Kidney (tissue), 14 donors: ENCODE measurements around the gene KLHDC7B. TPM values are rescaled to one million over a fixed set of nuclear protein-coding genes. Genes with fewer than 3 reads are reported as not detected.
A peak's percentile ranks its signal among the peaks of the same experiment; 100 is the strongest.

Experiments used
- DNase-seq, 5 donors: peaks; one replicate each; pipeline ENCODE4 v3.0.0-alpha.2; 2013 to 2020
- FAIRE-seq: peaks from 2 replicates; lab custom pipeline; 2012; peaks lifted over from hg19 to GRCh38; lab: Jason Lieb, UNC
- H3K27ac ChIP-seq, 2 donors: one replicate each; pipeline ENCODE4 v1.7.0; 2013; ENCODE audit warnings: low read depth in 2 of 2, low read length in 2 of 2, inconsistent platforms in 1 of 2
- H3K27me3 ChIP-seq: one replicate; pipeline ENCODE4 v1.7.1; 2013; ENCODE audit warnings: low read length, inconsistent platforms; ENCODE audit not compliant: control insufficient read depth, insufficient read depth
- H3K36me3 ChIP-seq, 3 donors: one replicate each; pipeline versions ENCODE4 v1.7.0 to v1.7.1; 2013; ENCODE audit warnings: low read length in 3 of 3, control low read depth in 1 of 3, inconsistent platforms in 1 of 3; ENCODE audit not compliant: insufficient read depth in 3 of 3, control insufficient read depth in 2 of 3
- H3K4me1 ChIP-seq, 3 donors: one replicate each; pipeline versions ENCODE4 v1.7.0 to v1.7.1; 2013; ENCODE audit warnings: low read length in 3 of 3, inconsistent platforms in 1 of 3, low read depth in 1 of 3; ENCODE audit not compliant: control insufficient read depth in 2 of 3, insufficient read depth in 2 of 3
- H3K4me3 ChIP-seq, 3 donors: one replicate each; pipeline versions ENCODE4 v1.7.0 to v1.8.1; 2013; ENCODE audit warnings: low read length in 3 of 3, control low read depth in 1 of 3, inconsistent platforms in 1 of 3
- H3K9ac ChIP-seq, 3 donors: one replicate each; pipeline versions ENCODE4 v1.7.0 to v1.7.1; 2013; ENCODE audit warnings: low read length in 3 of 3, control low read depth in 1 of 3, inconsistent platforms in 1 of 3
- H3K9me3 ChIP-seq, 3 donors: one replicate each; pipeline versions ENCODE4 v1.7.0 to v1.7.1; 2013; ENCODE audit warnings: low read length in 3 of 3, control low read depth in 1 of 3, inconsistent platforms in 1 of 3; ENCODE audit not compliant: control insufficient read depth in 2 of 3, insufficient read depth in 1 of 3
- CTCF ChIP-seq: IDR thresholded peaks from 3 replicates; pipeline ENCODE4 v1.5.1; 2012; ENCODE audit warnings: mild to moderate bottlenecking, moderate library complexity, borderline replicate concordance; ENCODE audit not compliant: insufficient read depth; ENCODE audit errors: extremely low read depth
- intact Hi-C: fragments of 100-400 bp; cut with DNase I; formaldehyde crosslinking; loops from one replicate; pipeline ENCODE4 v1.11.1; 2022
- polyA plus RNA-seq: library from polyadenylated mRNA; stranded (reverse); fragments of 350-450 nt; fragmentation: Illumina TruSeq; extraction: RNeasy Lipid Tissue Mini Kit (QIAGEN cat#74804); gene quantifications from one replicate; pipeline ENCODE4 v1.2.3, GENCODE V29; 2014; ENCODE audit warnings: low read depth, low replicate concordance; ENCODE audit not compliant: insufficient read depth
- total RNA-seq: library from RNA; stranded (reverse); fragmentation: NEBNext Ultra II Directional; extraction: Animal tissue kit (Norgen Biotek cat#: 25700); gene quantifications from one replicate; pipeline ENCODE4 v1.2.1, GENCODE V29; 2021
- donor health status: control.
- donor health status: control.
- donor health status: control.
- donor health status: control.
- donor health status: control.
- donor health status: DM: yes; HTN: yes; CAD: no.
- donor health status: Normal renal cell carcinoma (clear cell type).

The KLHDC7B gene
- total and polyA plus RNA-seq, 2 donors from 2014 or later = 1.4 to 16.1 TPM

DNA sequence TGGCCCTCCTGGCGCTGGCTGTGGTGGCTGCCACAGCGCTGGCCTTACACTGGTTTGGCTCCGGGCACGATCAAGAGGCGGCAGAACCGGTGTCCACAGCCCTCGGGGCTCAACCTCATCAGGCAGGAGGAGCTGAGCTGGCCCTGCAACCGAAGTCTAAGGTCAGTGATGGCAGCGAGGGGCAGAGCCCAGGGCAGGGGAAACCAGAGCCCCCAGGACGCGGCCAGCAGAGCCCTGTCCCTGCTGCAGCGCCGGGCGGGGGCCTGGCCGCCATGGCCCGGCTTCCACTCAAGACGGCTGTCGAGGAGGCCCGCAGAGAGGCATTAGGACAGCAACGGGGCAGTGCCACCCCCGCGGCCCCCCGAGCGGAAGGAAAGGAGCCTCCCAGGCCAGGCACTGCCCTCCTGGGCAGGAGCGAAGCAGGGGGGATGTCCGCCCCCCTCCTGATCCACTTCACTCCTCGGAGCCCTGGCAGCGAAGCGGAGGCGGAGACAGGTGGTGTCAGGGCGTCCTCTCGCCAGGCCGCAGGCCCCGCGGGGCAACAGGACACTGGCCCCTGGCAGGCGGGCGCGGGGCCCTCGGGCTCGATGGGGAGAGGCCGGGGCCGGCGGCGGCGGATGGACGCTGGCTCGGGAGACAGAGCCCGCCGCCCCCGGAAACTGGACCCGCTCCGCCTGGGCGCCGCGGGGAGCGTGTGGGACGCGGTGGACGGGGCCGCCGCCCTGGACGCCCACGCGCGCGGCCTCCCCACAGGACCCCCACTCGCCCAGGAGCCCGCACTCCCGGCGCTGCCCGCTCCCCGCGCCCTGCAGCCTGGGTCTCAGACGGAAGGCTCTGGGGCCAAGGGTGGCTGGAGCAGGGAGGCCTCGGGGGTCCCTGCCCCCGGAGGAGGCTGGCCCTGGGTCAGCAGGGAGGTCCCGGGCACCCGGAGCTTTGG is 895 bp downstream of the KLHDC7B start:
- Histone ChIP-seq H3K4me1 (peaks cover 0 to 3% (median 0%) of the 10 kb centered on the region in 3 donors), H3K9ac (no peak overlapping the region), H3K36me3 (no peaks in the 10 kb centered on the region), H3K27ac (no peak overlapping the region), H3K4me3 (no peak overlapping the region), H3K9me3 (no peaks in the 10 kb centered on the region), H3K27me3 (peaks cover 11% of the 10 kb centered on the region)
- DNase-seq (peak in 2 of 5 donors; percentile 50 to 74), FAIRE-seq (no peak)
- intact Hi-C loops = no loop called here
- no peak for TF ChIP-seq CTCF

- no peak overlapping the region for H3K4me3 ChIP-seq
- H3K36me3 ChIP-seq = no peaks in the 10 kb centered on the region
- DNase-seq (peak in 1 of 5 donors; percentile 77), FAIRE-seq (no peak)
- H3K9me3 ChIP-seq = no peaks in the 10 kb centered on the region
- intact Hi-C loops = no loop called here
- no peak for TF ChIP-seq CTCF
- H3K9ac ChIP-seq = no peak overlapping the region
- H3K4me1 ChIP-seq = peaks cover 0 to 3% (median 0%) of the 10 kb centered on the region in 3 donors
- H3K27me3 ChIP-seq = peaks cover 11% of the 10 kb centered on the region
- H3K27ac ChIP-seq = no peak overlapping the region
Observed at GRCh38 chr22:50547263-50547985, 1.7 kb downstream of the KLHDC7B start.

DNA sequence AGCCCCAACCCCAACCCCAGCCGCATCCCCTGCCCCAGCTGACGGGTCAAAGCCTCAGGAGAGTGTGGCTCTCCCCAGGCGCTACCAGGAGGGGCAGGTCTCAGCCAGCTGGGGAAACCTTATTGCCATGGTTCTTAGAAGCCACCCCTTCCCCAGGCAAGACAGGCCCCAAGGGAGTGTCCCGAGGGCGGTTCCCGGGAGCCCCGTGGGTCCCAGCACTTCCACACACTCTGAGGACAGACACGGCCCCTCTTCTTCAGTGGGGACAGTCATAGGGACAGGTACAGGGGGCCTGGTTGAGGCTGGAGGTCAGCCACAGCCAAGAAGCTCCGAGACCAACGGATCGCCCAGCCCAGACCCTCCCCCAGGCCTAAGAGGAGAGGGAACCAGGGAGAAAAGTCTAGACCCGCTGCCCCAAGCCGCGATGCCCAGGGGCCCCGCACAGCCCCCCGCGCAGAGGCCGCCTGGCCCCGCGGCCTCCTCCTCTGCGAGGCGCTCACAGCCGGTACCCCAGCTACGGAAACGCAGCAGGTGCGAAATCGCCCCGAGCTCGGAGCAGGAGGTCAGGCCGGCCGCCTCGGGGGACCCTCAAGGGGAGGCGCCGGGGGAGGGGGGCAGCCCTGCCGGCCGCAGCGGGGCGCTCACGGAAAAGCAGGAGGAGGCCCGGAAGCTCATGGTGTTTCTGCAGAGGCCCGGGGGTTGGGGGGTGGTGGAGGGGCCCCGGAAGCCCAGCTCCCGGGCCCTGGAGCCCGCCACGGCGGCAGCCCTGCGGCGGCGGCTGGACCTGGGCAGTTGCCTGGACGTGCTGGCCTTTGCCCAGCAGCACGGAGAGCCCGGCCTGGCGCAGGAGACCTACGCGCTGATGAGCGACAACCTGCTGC is 2.6 kb downstream of the KLHDC7B start:
- FAIRE-seq (no peak), DNase-seq (peak in 2 of 5 donors; percentile 40 to 85)
- peaks cover 11% of the 10 kb centered on the region for H3K27me3 ChIP-seq
- H3K9ac ChIP-seq = no peak overlapping the region
- TF ChIP-seq CTCF = no peak
- intact Hi-C loops = no loop called here
- H3K9me3 ChIP-seq = no peaks in the 10 kb centered on the region
- H3K4me3 ChIP-seq = no peak overlapping the region
- H3K27ac ChIP-seq = no peak overlapping the region
- no peaks in the 10 kb centered on the region for H3K36me3 ChIP-seq
- peaks cover 0 to 3% (median 0%) of the 10 kb centered on the region in 3 donors for H3K4me1 ChIP-seq
